AG09319 (cell line): ENCODE data around the gene ANKMY1.

Experiments used
- DNase-seq: peaks from one replicate; pipeline ENCODE4 v3.0.0-alpha.2; 2010; ENCODE audit warnings: low read depth; ENCODE audit errors: extremely low read depth
- CTCF ChIP-seq: IDR thresholded peaks from 2 replicates; pipeline ENCODE4 v1.5.1; 2011; ENCODE audit warnings: low read depth, mild to moderate bottlenecking, inconsistent platforms, low read length, moderate library complexity

The ANKMY1 gene

GRCh38 chr2:240602266-240603050, 44.7 kb upstream of the ANKMY1 start:
- DNase-seq = no peak
- no peak for TF ChIP-seq CTCF

GRCh38 chr2:240601831-240602160, 44.0 kb upstream of the ANKMY1 start:
- no peak for TF ChIP-seq CTCF
- no peak for DNase-seq

GRCh38 chr2:240601061-240601830, 43.5 kb upstream of the ANKMY1 start:
- no peak for TF ChIP-seq CTCF
- DNase-seq = no peak

- TF ChIP-seq CTCF = no peak
- no peak for DNase-seq
These were observed 42.7 kb upstream of the ANKMY1 start for GRCh38 chr2:240600451-240600961.

GRCh38 chr2:240599141-240599583, 41.4 kb upstream of the ANKMY1 start:
- no peak for DNase-seq
- no peak for TF ChIP-seq CTCF

- no peak for TF ChIP-seq CTCF
- no peak for DNase-seq
These were observed 40.6 kb upstream of the ANKMY1 start for GRCh38 chr2:240598311-240598911.
